Stimulated activated CD4-positive, alpha-beta T cell treated with anti-CD3 and anti-CD28 coated beads, Interleukin-12 subunit alpha, Interleukin-12 subunit beta, amount 100 ng/mL, for 4 hours (primary cell): Measurements from ENCODE around the gene SOWAHD.
"Not testable (repeated sequence)": the region's sequence is repeated elsewhere in the genome, so short reads cannot be mapped to it uniquely, and the experiment has no call there.

ENCODE experiments used
- DNase-seq: peaks from one replicate; pipeline ENCODE4 v3.0.0-alpha.2; 2020

SOWAHD gene, protein sequence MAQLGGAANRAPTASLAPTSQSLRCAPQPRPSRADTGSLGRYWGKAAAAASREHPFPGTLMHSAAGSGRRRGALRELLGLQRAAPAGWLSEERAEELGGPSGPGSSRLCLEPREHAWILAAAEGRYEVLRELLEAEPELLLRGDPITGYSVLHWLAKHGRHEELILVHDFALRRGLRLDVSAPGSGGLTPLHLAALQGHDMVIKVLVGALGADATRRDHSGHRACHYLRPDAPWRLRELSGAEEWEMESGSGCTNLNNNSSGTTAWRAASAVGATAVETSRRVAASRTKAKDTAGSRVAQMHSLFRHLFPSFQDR

DNA sequence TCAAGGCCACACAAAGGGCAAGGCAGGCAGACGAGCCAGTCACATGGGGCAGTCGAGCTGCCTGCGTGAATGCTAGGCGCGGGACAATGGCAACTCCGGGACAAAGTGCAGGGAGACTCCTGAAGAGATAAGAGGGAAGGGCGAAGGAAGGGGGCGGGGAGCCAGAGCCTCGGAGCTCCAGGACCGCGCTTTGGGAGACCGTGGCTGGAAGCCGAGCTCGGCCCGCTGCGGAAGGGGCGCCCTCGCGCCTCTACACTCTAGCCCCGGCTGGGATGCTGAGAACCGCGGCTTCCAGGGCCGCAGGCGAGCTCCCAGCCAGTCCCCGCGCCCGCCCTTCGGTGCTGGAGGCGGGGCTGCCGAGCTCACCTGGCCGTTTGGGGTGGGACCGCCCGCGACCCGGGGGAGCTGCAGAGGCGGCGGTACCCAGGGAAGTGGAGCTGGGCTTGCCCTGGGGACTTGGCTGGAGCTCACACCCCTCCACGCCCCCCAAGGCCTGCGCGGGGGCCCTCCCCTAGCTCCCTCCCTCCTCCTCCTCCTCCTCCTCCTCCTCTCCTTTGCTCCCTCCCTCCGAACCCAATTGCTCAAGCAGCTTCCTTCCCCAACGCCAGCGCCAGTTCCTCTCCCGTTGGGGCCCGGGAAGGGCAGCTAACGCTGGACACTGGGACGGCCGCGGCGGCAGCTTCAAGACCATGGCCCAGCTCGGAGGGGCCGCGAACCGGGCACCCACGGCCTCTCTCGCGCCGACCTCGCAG lies at the start of gene SOWAHD:
Gene SOWAHD, plus strand, starts transcription at position 610 of the 752 bp plus-strand sequence. Its CDS starts 80 bp downstream, at position 690.
- peak; percentile 21 for DNase-seq

DNA sequence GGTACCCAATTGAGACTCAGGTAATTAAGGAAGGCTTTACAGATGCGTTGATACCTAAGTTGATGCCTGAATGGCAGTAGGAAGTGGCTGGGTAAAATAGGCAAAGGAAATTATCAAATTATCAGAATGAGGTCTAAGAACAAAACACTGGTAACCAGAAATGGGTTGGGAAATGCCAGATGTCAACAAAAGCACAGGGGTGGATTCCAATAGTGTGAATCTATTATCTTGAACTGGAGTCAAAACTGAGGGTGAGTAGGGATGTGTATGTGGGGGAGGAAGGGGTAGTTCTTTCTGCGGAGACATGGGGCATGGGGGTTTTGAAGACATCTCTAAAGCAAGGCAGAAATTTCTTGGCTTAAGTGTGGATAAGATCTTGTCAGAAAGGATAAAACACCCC lies 49.5 kb upstream of the SOWAHD start:
- no peak for DNase-seq

DNA sequence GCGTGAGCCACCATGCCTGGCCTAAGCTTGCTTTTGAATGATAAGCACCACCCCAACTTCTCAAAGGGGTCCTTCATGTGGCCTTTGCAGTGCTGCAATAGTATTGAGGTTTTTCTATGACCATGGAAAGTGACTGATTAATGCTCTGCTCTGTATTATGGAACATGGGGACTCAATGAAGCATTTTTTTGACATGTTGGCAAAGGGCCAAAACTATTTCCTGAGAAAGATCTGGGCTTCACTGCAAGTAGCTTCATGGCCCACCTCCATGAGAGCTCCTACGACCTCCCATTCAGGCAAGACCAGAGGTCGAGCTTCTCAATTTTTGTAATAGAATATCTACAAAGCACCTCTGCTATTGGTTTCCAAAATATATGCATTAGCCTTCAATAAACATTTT lies 48.8 kb upstream of the SOWAHD start:
- no peak for DNase-seq

DNA sequence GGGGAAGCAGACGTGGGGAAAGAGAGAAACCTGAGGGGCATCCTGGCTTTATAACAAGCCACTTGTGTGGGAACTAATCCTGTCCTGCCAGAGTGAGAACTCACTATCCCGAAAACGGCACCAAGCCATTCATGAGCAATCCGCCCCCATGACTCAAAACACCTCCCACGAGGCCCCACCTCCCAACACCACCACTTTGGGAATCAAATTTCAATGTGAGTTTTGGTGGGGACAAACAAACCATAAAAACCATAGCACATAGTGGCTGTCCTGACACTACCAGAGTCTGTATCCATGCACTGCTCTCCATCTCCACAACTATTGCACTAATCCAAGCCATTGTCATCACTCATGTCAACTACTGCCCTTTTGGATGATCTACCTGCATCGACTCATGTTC lies 36.9 kb upstream of the SOWAHD start:
- DNase-seq, result no peak

DNA sequence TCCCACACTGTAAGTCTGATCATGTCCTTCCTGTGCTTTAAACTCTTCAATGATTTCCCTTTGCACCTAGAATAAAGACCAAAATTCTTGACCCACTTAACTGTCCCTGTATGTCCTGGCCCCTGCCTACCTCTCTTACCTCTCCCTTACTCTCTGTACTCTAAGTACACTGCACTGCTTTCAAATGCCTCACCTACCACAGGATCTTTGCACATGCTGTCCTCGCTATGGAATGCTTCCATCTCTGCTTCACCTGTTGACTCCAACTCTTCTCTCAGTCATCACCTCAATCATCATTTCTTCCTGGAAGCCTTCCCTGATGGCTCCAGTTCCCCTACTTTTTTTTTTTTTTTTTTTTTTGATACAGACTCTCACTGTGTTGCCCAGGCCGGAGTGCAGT lies 36.5 kb upstream of the SOWAHD start:
- no peak for DNase-seq

DNA sequence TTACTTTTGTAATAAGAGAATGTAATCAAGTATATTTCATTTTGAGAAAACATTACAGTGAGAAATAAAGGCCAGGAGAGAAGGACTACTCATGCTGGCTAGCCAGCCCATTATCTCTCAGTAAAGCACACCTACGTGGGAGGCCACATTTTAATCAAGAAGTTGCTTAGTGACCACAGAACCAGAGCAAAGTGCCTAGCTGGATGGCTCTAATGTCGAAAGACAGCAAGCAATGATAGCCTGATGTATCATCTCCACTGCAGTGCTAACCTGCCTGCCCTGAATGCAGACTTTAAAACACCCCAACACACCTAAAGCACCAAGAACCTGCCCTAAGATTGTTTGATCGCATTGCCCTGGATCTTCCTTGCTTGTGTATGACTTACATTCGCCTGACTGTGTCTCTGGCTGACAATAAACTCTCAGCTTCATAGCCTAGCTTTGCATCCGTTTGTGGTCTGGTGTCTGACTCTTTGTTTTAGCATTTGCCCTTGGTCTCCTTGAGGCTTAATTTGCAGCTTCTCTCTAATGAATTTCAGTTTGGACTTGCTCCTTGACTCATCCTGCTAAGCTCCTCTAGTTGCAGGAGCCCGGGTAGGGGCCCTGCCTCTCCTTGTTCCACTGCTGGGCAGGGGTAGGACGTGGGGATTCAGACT lies 31.4 kb upstream of the SOWAHD start:
- DNase-seq, result no peak

DNA sequence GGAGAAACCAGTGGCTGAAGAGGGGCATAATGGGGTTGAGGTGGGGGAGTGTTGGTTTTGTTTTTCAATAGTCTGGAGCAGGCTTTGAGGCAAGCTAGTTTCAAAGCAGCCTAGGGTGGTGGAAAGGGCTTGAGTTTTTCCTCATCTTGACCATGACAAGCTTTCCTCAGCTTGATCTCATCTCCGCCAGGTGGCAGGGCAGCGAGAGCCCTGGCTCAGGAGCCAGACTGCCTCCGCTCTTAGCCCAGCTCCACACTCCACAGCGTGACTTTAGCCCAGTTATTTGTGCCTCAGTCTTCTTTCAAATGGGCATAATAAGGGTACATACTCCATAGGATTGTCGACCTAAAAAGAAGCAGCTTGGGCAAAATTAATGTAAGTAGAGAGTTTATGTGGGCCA lies 29.9 kb upstream of the SOWAHD start:
- DNase-seq, result no peak

DNA sequence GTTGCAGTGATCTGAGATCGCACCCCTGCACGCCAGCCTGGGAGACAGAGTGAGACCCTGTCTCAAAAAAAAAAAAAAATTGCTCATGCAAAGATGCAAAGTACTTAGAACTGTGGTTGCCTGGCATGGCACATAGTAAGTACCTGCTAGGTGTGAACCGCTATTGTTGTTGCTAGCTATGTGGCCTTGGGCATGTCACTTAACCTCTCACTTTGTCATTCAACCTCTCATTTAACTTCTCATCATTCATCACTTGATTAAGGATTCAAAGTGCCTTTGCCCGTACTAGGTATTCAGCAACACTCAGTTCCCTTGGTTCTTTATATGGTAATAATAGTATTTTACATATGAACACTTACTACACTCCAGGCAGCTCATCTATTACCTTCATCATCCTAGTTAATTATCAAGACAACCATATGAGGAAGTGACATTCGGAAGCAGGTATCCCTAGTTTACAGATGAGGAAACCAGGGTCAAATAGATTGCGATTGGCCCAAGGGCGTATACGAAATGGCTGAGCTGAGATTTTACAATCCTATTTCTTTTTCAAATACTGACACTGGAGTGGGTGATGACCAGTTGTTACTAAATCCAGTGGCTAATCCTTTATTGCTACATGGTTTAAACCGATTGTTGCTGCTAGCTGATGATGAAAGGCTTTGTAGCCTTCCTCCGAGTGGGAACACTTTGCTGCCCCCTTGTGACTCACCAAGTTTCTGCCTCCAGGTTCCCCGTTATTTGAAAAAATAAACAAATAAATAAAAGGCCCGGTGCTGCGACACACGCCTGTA lies 28.8 kb upstream of the SOWAHD start:
- DNase-seq, result peak; percentile 51

DNA sequence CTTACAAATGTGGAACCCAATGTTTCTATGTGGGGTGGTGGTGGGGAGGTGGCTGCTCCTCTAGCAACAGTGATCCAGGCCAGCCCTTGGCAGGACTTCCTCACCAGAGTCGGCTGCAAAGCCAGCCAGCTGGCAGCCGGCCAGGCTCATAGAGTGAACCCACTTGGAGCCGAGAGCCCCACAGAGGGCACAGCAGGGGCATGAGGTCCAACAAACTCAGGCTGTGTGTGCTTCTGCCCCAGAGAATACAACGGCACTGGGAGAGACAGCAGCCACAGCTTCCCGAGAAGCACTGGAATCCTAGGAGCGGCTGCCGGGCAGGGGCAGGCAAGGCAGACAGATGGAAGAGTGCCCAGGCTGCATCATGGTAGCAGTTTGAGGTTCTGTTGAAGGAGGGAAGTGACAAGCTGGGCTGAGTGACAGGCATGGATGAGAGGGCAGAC lies 23.5 kb upstream of the SOWAHD start:
- DNase-seq, result no peak

DNA sequence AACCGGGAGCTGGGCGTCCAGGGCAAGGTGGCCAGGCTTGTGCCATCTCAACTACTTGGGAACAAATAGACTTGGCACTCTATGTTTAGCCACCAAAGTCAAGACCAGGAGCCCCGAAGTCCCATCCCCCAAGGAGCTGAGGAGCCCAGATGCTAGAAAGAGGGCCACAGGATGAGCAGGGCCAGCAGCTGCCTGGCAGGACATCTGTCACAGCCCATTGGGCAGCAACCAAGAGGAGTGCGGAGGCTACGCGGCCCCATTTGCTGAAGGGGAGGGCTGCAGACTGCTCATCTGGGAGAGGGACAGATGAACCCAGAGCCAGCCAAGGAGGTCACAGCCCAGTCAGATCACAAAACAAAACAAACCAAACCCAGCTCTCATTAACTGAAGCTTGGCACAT lies 22.9 kb upstream of the SOWAHD start:
- no peak for DNase-seq

DNA sequence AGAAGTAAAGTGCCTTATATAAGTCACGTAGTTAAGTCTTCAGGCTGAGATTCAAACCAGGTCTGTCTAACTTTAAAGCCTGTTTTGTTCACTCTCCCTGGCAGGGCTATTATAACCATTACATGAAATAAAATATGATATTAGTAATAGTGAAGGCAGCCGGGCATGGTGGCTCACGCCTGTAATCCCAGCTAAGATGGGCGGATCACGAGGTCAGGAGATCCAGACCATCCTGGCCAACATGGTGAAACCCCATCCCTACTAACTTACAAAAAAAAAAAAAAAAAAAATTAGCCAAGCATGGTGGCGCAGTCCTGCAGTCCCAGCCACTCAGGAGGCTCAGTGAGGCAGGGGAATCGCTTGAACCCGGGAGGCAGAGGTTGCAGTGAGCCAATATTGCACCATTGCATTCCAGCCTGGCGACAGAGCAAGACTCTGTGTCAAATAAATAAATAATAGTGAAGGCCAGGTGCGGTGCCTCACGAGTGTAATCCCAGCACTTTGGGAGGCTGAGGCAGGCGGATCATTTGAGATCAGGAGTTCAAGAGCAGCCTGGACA lies 22.1 kb upstream of the SOWAHD start:
- DNase-seq, result no peak

DNA sequence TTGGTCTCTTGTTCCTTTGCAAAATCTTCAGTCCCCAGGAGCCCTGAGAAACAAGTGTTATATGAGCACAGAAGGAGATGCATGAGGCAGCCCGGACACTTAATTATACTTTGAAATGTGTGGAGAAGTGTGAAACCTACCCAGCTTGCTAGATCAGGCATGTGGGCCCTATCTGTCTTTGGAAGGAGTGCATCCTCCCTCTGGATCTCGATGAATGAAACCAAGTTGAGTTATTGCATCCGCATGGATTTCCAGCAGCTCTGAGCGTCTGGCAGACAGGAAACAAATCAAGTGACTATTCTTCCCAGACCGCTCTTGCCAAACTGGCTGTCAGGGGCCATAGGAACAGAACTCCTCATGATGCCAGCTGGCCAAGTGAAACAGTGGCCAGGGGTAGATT lies 19.6 kb upstream of the SOWAHD start:
- DNase-seq, result no peak

DNA sequence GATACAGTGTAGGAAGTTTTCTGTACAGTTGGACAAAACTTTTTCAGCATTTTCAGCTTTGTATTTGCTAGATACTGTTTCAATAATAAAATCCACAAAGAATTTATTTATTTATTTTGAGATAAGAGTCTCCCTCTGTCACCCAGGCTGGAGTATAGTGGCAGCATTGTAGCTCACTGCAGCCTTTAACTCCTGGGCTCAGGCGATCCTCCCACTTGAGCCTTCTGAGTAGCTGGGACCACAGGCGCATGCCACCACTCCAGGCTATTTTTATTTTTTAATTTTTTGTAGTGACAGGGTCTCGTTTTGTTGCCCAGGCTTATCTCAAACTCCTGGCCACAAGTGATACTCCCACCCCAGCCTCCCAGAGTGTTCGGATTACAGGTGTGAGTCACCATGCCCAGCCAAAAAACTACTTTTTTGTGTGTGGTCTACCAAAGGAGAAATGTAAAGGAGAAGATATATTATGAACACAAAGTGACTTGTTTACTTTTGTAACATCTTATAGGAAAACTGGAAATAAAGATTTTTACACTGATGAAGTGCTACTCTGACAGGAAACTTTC lies 13.0 kb upstream of the SOWAHD start:
- DNase-seq, result no peak

DNA sequence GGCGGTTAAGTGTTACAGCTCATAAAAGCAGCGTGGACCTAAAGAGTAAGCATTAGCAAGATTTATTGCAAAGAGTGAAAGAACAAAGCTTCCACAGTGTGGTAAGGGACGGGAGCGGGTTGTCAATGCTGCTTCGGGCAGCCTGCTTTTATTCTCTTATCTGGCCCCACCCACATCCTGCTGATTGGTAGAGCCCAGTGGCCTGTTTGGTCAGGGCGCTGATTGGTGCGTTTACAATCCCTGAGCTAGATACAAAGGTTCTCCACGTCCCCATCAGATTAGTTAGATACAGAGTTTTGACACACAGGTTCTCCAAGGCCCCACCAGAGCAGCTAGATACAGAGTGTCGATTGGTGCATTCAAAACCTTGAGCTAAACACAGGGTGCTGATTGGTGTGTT lies 8.3 kb upstream of the SOWAHD start:
- not testable (repeated sequence) for DNase-seq

DNA sequence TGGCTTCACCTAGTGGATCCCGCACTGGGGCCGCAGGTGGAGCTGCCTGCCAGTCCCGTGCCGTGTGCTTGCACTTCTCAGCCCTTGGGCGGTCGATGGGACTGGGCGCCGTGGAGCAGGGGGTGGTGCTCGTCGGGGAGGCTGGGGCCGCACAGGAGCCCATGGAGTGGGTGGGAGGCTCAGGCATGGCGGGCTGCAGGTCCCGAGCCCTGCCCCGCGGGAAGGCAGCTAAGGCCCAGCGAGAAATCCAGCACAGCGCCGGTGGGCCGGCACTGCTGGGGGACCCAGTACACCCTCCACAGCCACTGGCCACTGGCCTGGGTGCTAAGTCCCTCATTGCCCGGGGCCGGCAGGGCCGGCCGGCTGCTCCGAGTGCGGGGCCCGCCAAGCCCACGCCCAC lies 7.6 kb upstream of the SOWAHD start:
- DNase-seq, result not testable (repeated sequence)

DNA sequence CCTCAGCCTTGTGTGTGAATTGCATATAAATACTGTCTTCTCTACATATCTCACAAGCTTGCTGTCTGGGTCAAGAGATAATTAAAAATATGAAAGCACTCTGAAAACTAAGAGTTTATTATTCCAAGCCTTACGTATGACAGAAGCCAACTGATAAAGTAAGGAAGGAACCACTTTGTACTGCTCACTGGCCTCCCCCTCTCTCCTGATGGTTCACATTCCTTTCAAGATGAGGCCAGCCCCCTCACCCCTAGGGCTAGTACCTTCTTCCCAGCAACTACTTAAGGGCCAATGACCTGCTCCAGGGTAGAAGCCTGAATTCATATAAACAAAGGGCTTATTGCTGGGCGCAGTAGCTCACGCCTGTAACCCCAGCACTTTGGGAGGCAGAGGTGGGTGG lies 5.4 kb upstream of the SOWAHD start:
- DNase-seq, result no peak

DNA sequence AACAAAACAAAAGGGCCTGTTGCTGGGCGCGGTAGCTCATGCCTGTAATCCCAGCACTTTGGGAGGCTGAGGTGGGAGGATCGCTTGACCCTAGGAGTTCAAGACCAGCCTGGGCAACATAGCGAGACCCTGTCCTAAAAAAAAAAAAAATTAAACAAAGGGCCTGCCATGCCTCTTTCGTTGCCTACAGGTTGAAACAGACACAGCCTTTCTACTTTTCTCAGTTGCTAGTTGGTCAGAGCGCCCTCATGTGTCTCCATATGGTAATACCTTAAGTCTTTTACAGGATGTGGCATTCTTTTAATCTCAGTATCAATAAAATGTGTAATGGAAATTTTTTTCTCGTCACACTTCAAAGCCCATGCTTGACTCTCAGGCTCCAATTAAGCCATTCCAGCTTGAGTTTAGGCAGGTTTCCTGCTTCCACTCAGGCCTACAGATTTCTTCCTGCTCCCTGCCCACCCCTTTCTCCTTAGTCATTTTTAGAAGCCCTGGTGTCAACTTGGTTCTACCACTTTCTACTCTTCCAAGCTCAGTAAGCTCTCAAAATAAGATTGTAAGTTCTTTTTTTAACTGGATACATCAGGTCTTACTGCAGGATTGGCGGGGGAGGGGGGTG lies 4.6 kb upstream of the SOWAHD start:
- no peak for DNase-seq

DNA sequence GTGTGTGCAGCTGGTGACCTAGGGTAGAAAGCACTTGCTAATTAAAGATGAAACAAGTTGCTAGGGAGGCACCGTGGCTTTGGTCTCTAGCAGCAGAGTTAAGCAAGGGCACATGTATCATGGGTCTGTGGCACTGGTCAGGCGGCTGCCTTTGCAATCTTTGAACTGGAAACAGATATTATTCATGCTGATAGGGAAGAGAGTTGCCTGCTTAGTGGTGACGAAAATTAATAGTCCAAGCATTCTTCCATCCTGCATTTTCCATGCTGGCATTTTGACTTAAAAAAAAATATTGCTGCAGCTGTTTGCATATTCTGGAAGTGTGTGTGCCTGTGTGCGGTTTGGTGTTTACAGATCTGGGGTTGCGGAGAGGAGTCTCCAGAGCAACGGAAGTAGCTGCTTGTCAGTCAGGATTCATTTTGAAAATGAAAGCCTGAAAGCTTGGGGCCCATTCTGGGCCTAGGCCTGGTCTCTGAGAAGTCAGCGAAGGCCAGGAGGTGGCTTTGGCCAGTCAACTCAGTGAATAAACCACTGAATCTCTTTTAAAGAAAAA lies 2.3 kb upstream of the SOWAHD start:
- DNase-seq, result peak; percentile 13

DNA sequence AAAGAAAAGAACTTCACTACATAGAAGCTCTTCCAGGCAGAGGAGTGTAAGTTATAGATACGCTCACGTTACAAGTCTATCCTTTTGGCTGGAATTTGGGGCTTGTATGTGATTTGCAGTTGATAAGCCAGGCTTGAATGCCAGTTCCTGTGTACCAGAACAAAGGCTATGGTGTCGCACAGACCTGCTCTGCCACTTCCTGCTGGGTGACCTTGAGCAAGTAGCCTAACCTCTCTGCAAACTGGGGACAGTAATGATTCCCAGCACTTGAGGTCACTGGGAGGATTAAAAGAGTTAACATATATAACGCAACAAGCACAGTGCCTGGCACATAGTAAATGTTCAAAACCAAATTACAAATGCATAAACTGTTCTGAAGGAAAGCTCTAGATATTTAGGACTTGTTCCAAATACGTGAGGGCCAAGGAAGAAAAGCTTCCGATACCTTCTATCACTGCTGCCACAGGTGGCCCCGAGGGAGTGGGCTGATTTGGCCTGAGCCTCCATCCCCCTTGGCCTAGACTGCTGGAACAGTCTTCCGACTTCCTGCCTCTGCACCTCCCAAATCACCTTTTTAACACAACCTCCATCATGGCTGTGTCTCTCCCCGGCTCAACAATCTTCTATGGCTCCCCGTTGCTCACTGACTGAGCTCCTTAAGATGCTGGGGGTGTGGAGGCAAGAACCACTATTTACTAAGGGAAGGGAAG lies 1.3 kb upstream of the SOWAHD start:
- DNase-seq, result no peak

DNA sequence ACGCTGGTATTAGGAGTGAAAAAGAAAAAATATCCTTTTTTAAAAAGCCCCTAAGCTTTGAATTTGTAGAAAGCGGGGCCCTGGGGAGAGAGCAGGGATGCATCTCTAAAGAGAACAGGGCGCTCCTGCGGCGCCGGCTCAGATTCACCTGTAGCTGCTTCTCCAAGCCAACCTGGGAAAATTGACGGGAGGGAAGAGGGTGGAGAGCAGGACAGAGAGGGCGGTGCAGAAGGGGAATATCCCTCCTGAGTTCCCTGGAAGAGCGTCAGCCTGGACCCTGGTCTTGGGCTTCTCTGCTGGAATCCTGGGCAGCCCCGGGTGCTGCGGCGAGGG lies 776 bp upstream of the SOWAHD start:
- DNase-seq, result no peak

DNA sequence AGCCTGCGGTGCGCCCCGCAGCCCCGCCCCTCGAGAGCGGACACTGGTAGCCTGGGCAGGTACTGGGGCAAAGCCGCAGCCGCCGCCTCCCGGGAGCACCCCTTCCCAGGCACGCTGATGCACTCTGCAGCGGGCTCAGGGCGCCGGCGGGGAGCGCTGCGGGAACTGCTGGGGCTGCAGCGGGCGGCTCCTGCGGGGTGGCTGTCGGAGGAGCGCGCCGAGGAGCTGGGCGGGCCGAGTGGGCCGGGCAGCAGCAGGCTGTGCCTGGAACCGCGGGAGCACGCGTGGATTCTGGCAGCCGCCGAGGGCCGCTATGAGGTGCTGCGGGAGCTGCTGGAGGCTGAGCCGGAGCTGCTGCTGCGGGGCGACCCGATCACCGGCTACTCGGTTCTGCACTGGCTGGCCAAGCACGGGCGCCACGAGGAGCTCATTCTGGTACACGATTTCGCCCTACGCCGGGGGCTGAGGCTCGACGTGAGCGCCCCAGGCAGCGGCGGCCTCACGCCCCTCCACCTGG lies 401 bp downstream of the SOWAHD start:
- DNase-seq, result peak; percentile 24
